ENCODE results near the gene RAET1E. TPM values are rescaled to one million over a fixed set of nuclear protein-coding genes. Genes with fewer than 3 reads are reported as not detected.
"Not testable (repeated sequence)": the region's sequence is repeated elsewhere in the genome, so short reads cannot be mapped to it uniquely, and the experiment has no call there.

Gene RAET1E
- polyA plus RNA-seq, 4 donors = 0.29 to 1.1 (median 0.70) TPM

GRCh38 chr6:149864578-149865535 is 33.1 kb downstream of the RAET1E start:
- peak in 3 of 4 donors; percentile 27 to 65 (median 36) for DNase-seq (ENCODE audit: low read depth in 4 of 4, low spot score in 2 of 4)

- peak; percentile 57 to 78 (median 73) for DNase-seq (ENCODE audit: low read depth in 4 of 4, low spot score in 2 of 4)
Measured at GRCh38 chr6:149863698-149864577, 34.0 kb downstream of the RAET1E start, which contains the start of gene LRP11. LRP11 (minus strand) TSS chr6:149864359; CDS start chr6:149864020, 339 bp downstream.

DNA sequence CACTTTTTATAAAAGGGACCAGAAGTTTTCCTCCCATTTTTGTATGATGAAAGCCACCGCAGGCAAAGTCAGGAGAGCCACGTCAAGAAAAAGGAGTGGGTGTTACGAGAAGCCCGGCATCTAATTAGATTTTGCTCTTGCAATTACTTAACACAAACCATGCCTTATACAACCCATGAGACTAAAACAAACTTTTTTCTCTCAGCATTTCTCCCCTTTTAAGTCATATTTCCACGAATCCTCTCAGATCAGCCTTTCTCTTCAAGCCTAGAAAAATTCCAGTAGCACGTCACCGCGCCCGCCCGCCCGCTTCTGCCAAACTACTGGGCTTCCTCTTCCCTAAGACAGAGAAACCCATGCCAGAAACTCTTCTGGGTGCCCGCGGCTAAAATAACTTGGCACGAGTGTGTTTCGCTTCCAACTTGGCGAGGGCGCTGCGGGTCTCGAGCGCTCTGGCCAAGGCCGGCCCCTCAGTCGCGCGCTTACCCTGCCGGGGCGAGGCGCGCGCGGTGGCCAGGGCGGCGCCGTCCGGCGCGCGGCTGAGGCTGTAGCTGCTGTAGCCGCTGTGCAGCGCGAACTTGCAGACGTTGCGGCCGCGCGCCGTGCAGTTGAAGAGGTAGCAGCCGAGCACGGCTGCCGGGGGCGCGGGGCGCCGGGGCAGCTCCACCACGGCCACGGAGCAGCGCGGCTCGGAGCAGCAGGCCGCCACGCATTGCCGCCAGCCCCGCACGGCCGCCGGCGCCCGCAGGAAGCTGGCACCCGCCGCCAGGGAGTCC is 34.8 kb downstream of the RAET1E start:
- peak in 3 of 4 donors; percentile 31 to 61 (median 55) for DNase-seq (ENCODE audit: low read depth in 4 of 4, low spot score in 2 of 4)

- DNase-seq (ENCODE audit: low read depth in 4 of 4, low spot score in 2 of 4) = not testable (repeated sequence)
Measured at GRCh38 chr6:149862424-149862738, 35.5 kb downstream of the RAET1E start.

GRCh38 chr6:149861603-149862423 is 36.1 kb downstream of the RAET1E start:
- no peak for DNase-seq (ENCODE audit: low read depth in 4 of 4, low spot score in 2 of 4)

- no peak for DNase-seq (ENCODE audit: low read depth in 4 of 4, low spot score in 2 of 4)
Measured at GRCh38 chr6:149860834-149861602, 36.9 kb downstream of the RAET1E start.

- DNase-seq (ENCODE audit: low read depth in 4 of 4, low spot score in 2 of 4) = no peak
Measured at GRCh38 chr6:149860513-149860833, 37.4 kb downstream of the RAET1E start.

DNA sequence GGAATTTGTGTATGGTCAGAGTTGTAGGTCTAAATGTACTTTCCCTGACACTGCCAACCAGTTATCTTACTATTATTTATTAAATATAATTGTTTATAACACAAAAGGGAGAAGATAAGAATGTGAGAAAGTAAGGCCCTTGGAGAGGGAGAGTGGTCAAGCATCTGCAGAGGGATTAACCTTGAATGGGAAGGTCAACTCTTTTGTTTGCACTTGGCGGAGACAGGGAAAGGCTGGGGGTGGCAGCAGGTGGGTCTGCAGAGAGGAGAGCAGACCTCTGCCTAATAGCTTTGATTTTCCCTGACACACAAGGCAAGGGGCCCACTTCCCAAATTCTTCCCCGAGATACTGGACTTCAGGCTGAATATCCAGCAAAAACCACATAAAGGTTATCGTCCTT is 38.0 kb downstream of the RAET1E start:
- DNase-seq (ENCODE audit: low read depth in 4 of 4, low spot score in 2 of 4) = no peak

- no peak for DNase-seq (ENCODE audit: low read depth in 4 of 4, low spot score in 2 of 4)
Measured at GRCh38 chr6:149859368-149859767, 38.5 kb downstream of the RAET1E start.

- DNase-seq (ENCODE audit: low read depth in 4 of 4, low spot score in 2 of 4) = no peak
Measured at GRCh38 chr6:149857541-149857940, 40.4 kb downstream of the RAET1E start.

DNA sequence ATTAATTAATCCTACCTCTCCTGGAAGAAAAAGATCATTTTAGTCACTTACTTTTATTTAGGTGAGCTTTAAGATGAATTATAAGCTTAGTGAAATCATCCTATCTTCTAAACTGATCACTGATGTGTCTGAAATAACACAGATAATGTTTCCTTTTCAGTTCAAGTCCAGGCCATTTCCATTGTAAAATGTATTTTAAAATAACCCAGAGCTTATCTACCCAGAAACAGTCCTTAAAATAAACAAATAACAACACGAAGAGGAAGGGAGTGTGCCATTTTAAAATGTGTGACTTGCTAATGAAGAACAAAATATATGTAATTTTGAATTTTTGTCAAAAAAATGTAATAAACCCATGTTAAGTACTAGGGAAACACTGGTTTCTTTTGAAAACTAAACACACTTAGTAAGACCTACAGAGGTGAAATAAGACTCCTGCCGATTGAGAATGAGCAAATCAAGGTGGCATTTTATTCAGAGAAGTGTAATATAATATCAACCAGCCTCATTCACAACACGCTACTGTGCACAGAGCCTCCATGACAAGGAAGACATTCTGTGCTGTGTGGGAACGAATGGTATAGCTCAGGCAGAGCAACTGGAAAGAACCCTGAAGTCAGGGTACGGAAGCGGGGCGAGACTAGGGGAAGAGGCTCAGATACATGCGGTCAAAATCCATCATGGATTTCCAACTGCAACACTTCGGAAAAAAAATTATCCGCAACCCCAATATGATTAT is 41.5 kb downstream of the RAET1E start:
- DNase-seq (ENCODE audit: low read depth in 4 of 4, low spot score in 2 of 4) = no peak

DNA sequence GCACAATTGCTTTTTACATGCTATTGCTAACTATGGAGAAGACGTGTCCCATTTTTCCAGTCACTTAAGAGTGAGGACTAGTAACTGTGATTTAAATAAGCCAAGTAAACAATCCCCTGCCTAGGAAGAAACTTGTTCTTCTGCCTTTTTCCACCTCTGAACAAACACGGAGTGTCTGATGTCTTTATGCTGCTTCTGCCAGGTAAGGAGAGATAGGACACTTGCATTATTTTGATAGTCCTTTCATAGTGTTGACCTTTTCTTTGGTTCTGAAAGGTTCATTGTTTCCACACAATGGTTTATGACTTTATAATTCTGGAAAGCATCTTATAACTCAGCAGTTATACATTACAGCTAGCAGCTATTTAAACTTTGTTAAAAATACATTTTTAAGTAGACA is 42.2 kb downstream of the RAET1E start:
- no peak for DNase-seq (ENCODE audit: low read depth in 4 of 4, low spot score in 2 of 4)

- no peak for DNase-seq (ENCODE audit: low read depth in 4 of 4, low spot score in 2 of 4)
Measured at GRCh38 chr6:149855040-149855654, 42.8 kb downstream of the RAET1E start.

- DNase-seq (ENCODE audit: low read depth in 4 of 4, low spot score in 2 of 4) = no peak
Measured at GRCh38 chr6:149854532-149854931, 43.4 kb downstream of the RAET1E start.

- not testable (repeated sequence) for DNase-seq (ENCODE audit: low read depth in 4 of 4, low spot score in 2 of 4)
Measured at GRCh38 chr6:149854017-149854416, 43.9 kb downstream of the RAET1E start.

- no peak for DNase-seq (ENCODE audit: low read depth in 4 of 4, low spot score in 2 of 4)
Measured at GRCh38 chr6:149852881-149853280, 45.0 kb downstream of the RAET1E start.

DNA sequence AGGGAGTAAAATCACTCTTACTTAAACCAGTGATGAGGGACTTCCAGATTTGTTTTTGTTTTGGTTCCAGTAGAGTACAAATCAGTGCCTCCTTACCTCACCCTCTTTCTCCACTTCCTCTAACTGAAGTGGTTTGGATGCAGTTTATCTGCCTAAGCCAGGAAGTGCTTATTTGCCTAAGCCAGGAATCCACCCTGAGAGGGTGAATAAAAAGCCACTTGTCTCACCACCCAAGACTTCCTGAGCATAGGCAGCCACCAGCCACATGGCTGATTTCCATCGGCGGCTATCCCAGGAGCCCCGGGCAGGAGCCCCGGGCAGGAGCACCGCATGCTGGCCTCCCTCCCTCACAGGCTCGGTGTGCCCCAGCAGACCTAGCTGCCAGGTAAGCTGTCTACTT is 45.7 kb downstream of the RAET1E start:
- no peak for DNase-seq (ENCODE audit: low read depth in 4 of 4, low spot score in 2 of 4)
